Stomach (tissue), 9 donors: ENCODE data around the gene GABRQ. TPM values are rescaled to one million over a fixed set of nuclear protein-coding genes. Genes with fewer than 3 reads are reported as not detected.

ENCODE experiments used
- DNase-seq, 2 donors: peaks; one replicate each; pipeline versions ENCODE4 v3.0.0 to v3.0.0-alpha.2; 2013 to 2019
- H3K27ac ChIP-seq, 5 donors: fragments of 200-600 bp in 4 of 5; sonication (generic) in 4 of 5; one replicate each; pipeline ENCODE4 v1.5.1; 2013 to 2019; ENCODE audit warnings: mild to moderate bottlenecking in 1 of 5, moderate library complexity in 1 of 5
- H3K27me3 ChIP-seq, 3 donors: fragments of 200-600 bp; sonication (generic); one replicate each; pipeline ENCODE4 v1.5.1; 2017 to 2019; ENCODE audit warnings: mixed run types in 1 of 3
- H3K36me3 ChIP-seq, 4 donors: fragments of 200-600 bp; sonication (generic); 1 replicate in 3 of 4; 2 replicates in 1 of 4; pipeline ENCODE4 v1.5.1; 2016 to 2019
- H3K4me1 ChIP-seq, 4 donors: fragments of 200-600 bp; sonication (generic); one replicate each; pipeline ENCODE4 v1.5.1; 2016 to 2019
- H3K4me3 ChIP-seq, 4 donors: fragments of 200-600 bp; sonication (generic) in 3 of 4; one replicate each; pipeline ENCODE4 v1.5.1; 2016 to 2019; ENCODE audit warnings: mild to moderate bottlenecking in 1 of 4
- H3K9me3 ChIP-seq, 4 donors: fragments of 200-600 bp; sonication (generic); one replicate each; pipeline ENCODE4 v1.5.1; 2016 to 2019
- EP300 ChIP-seq: sonication (generic); formaldehyde crosslinking; IDR thresholded peaks from one replicate; pipeline ENCODE4 v1.6.1; 2017; ENCODE audit warnings: antibody characterized with exemption
- POLR2A ChIP-seq, 4 donors: fragments of 450-650 bp; IDR thresholded peaks; one replicate each; pipeline ENCODE4 v1.6.1; 2016; ENCODE audit warnings: antibody characterized with exemption in 4 of 4, control low read depth in 2 of 4, mild to moderate bottlenecking in 1 of 4, moderate library complexity in 1 of 4
- POLR2AphosphoS5 ChIP-seq, 3 donors: sonication (generic); formaldehyde crosslinking; IDR thresholded peaks; one replicate each; pipeline ENCODE4 v1.6.1; 2016; ENCODE audit warnings: antibody characterized with exemption in 3 of 3
- WGBS, 5 donors: extraction: QIAGEN DNeasy Blood & Tissue Kit in 3 of 5; methylation state at CpG; one replicate each; pipeline versions ENCODE4 v1.1.5 to v1.1.7; 2013 to 2018; 5-methylcytosine and 5-hydroxymethylcytosine counted together
- intact Hi-C: fragments of 100-400 bp; cut with DNase I; formaldehyde crosslinking; loops from one replicate; pipeline ENCODE4 v1.15.1; 2023; ENCODE audit warnings: low total_unique reads
- polyA plus RNA-seq, 3 donors: library from polyadenylated mRNA; stranded (reverse); fragments of 200-250 nt; gene quantifications; one replicate each; pipeline ENCODE4 v1.2.3, GENCODE V29; 2013
- total RNA-seq, 5 donors: library from RNA; depleted of rRNA; stranded (reverse); fragments of >200 nt; gene quantifications; one replicate each; pipeline versions ENCODE4 v1.1.0 to v1.2.3, GENCODE V29; 2014 to 2016
- TF ChIP-seq, protein P1 (sequence below), 7 experiments: fragments of 450-650 bp in 4 of 7; fragments of 200-600 bp in 3 of 7; sonication (generic) in 3 of 7; IDR thresholded peaks; one replicate each; pipeline ENCODE4 v1.5.1; 2016 to 2019; ENCODE audit warnings: antibody characterized with exemption in 7 of 7, control low read depth in 2 of 7, mild to moderate bottlenecking in 1 of 7
- donor health status: healthy with polysubstance abuse.
- donor health status: Bipolar disorder and iron deficiency.
- donor health status: healthy.

GABRQ gene
- total and polyA plus RNA-seq, 8 donors = 0.05 to 0.18 TPM; not detected in 6

GRCh38 chrX:152635941-152636340, 1.8 kb upstream of the GABRQ start:
- no peak overlapping the region for H3K27ac ChIP-seq
- DNase-seq = peak in 1 of 2 donors; percentile 71
- H3K36me3 ChIP-seq = no peaks in the 10 kb centered on the region
- intact Hi-C loops = loop anchor here (10.0 kb wide), 1 partner anchor 881 kb away; no protein-coding TSS in a partner anchor
- no peak overlapping the region for H3K4me3 ChIP-seq
- peaks cover 5 to 46% (median 40%) of the 10 kb centered on the region in 3 donors for H3K27me3 ChIP-seq
- WGBS, 5 donors = 6 to 27% (median 10%) methylated on average over 7 of the region's 7 CpGs
- H3K9me3 ChIP-seq = no peaks in the 10 kb centered on the region
- TF ChIP-seq, protein P1, sequence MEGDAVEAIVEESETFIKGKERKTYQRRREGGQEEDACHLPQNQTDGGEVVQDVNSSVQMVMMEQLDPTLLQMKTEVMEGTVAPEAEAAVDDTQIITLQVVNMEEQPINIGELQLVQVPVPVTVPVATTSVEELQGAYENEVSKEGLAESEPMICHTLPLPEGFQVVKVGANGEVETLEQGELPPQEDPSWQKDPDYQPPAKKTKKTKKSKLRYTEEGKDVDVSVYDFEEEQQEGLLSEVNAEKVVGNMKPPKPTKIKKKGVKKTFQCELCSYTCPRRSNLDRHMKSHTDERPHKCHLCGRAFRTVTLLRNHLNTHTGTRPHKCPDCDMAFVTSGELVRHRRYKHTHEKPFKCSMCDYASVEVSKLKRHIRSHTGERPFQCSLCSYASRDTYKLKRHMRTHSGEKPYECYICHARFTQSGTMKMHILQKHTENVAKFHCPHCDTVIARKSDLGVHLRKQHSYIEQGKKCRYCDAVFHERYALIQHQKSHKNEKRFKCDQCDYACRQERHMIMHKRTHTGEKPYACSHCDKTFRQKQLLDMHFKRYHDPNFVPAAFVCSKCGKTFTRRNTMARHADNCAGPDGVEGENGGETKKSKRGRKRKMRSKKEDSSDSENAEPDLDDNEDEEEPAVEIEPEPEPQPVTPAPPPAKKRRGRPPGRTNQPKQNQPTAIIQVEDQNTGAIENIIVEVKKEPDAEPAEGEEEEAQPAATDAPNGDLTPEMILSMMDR (IDR thresholded peaks at IDR 0.05) = peak in 4 of 7 experiments; percentile 24 to 42 (median 35)
- TF ChIP-seq EP300 (no peak), POLR2AphosphoS5 (IDR thresholded peaks at IDR 0.05) (no peak)
- H3K4me1 ChIP-seq = peaks cover 0 to 10% (median 9%) of the 10 kb centered on the region in 4 donors

GRCh38 chrX:152638443-152638904, 779 bp downstream of the GABRQ start:
- Histone ChIP-seq H3K4me3 (peak overlapping the region in 1 of 4 donors; percentile 6), H3K36me3 (no peaks in the 10 kb centered on the region), H3K4me1 (peaks cover 0 to 10% (median 9%) of the 10 kb centered on the region in 4 donors), H3K9me3 (no peaks in the 10 kb centered on the region), H3K27me3 (peaks cover 5 to 47% (median 46%) of the 10 kb centered on the region in 3 donors), H3K27ac (no peak overlapping the region)
- intact Hi-C loops = loop anchor here (10.0 kb wide), 1 partner anchor 884 kb away; no protein-coding TSS in a partner anchor
- TF ChIP-seq POLR2A (IDR thresholded peaks at IDR 0.05) (no peak), EP300 (no peak)
- TF ChIP-seq, protein P1 (IDR thresholded peaks at IDR 0.05) = no peak
- WGBS, 5 donors = 5 to 43% (median 16%) methylated on average over 9 to 23 of the region's 23 CpGs
- peak in 1 of 2 donors; percentile 6 for DNase-seq

- TF ChIP-seq POLR2A (IDR thresholded peaks at IDR 0.05) = no peak
- TF ChIP-seq EP300 = no peak
- TF ChIP-seq, protein P1 (IDR thresholded peaks at IDR 0.05) = no peak
- TF ChIP-seq POLR2AphosphoS5 (IDR thresholded peaks at IDR 0.05) = no peak
- Histone ChIP-seq H3K9me3 (no peaks in the 10 kb centered on the region), H3K27ac (no peak overlapping the region), H3K4me1 (peaks cover 0 to 10% (median 9%) of the 10 kb centered on the region in 4 donors), H3K36me3 (no peaks in the 10 kb centered on the region), H3K4me3 (no peak overlapping the region), H3K27me3 (peaks cover 5 to 47% (median 46%) of the 10 kb centered on the region in 3 donors)
- 73 to 83% (median 80%) methylated on average over 2 to 7 of the region's 7 CpGs for WGBS, 5 donors
- intact Hi-C loops = loop anchor here (10.0 kb wide), 1 partner anchor 885 kb away; no protein-coding TSS in a partner anchor
- DNase-seq = no peak
These were observed 1.7 kb downstream of the GABRQ start for GRCh38 chrX:152639426-152639825.

DNA sequence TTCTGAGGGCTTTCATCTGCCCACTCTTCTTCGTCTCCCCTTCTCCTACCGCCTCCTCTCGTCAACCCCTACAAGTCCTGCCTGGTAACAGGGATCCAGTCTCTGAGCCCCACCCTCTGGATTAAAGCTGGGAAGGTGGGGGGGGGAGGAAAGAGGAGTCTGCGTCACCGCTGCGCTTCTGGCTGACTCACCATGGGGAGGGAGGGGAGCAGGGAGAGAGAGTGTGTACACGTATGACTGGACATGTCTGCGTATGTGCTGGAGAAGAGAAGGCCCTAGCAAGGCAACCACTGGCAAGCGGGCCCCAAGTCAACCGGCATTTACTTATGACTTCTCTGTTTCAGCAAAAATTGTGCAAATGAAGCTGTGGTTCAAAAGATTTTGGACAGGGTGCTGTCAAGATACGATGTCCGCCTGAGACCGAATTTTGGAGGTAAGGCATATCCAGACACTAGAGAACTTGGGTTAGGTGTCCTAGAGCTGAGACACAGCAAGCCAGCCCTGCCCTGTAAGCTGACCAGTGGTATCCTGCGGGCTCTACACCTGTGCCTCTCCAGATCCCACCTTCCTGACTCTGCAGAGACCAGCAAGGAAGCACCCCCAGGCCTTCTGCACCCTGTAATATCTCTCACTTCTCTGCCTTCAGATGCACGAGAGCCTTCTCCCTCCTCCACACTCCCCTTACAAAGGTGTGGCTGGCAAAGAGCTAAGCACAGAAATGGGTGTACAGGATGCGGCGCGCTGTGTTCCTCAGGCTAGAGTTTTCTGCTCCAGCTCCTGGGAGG, 2.5 kb downstream of the GABRQ start:
- no peak overlapping the region for H3K4me3 ChIP-seq
- no peaks in the 10 kb centered on the region for H3K9me3 ChIP-seq
- WGBS, 5 donors = 62 to 73% (median 70%) methylated on average over 15 to 18 of the region's 18 CpGs
- no peak overlapping the region for H3K27ac ChIP-seq
- intact Hi-C loops = no loop called here
- DNase-seq = peak in 1 of 2 donors; percentile 20
- H3K27me3 ChIP-seq = peaks cover 5 to 47% (median 46%) of the 10 kb centered on the region in 3 donors
- H3K36me3 ChIP-seq = no peaks in the 10 kb centered on the region
- TF ChIP-seq EP300 = no peak
- TF ChIP-seq POLR2AphosphoS5 (IDR thresholded peaks at IDR 0.05) = no peak
- no peak for TF ChIP-seq POLR2A (IDR thresholded peaks at IDR 0.05)
- TF ChIP-seq, protein P1 (IDR thresholded peaks at IDR 0.05) = no peak
- H3K4me1 ChIP-seq = peaks cover 0 to 10% (median 9%) of the 10 kb centered on the region in 4 donors
